ENCODE results near the gene NLRP3.

DNA sequence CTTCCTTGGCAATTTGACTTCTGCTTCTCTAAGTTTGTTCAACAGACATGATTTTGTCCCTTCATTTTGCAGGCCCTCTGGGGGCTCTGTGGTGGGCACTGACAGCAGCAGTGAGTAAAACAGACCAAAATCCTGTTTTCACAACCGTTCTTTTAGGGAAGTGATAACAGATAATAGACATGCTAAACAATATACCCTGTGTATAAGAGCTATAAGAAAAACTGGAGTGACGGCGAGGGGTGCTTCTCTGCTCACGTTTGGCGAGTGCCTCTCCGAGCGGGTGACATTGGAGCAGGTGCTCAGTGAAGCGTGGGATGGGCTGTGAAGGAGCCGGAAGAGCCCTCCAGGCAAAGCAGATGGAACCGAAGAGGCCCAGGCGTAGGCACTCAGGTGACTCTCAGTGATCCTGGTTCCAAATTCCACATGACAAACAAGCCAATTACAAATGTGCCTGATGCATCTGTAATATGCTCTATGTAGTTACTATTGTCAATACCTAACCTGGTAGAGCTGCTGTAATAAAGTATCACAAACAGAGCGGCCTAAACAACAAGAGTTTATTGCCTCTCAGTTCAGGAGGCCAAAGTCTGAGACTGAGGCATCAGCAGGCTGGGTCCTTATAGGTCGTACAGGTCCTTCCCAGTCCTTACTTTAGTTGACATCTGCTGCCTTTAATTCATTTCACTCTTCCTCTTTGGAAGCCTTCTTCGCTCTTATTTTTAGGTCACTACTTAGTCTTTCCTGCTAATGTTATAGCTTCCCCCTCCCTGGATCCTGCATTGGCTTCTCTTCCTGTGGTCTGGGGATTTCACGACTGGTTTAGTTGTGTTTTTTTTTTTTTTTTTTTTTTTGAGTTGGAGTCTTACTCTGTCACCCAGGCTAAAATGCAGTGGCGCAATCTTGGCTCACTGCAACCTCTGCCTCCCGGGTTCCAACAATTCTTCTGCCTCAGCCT lies 21.9 kb downstream of the NLRP3 start:
- TF ChIP-seq SIN3A (IDR thresholded peaks at IDR 0.05; ENCODE audit: borderline replicate concordance, insufficient read depth, low read depth, low read length): no peak
- TF ChIP-seq TCF7L2 (IDR thresholded peaks at IDR 0.05; ENCODE audit: low read depth, low read length): no peak
- no peak for TF ChIP-seq CTCF (IDR thresholded peaks at IDR 0.05)
